HG03097 (cell line): ENCODE measurements around the gene ADNP2.

Experiments
- ATAC-seq: cut with Tn5 transposase; IDR thresholded peaks from one replicate; pipeline ENCODE4 v1.9.1; 2021; ENCODE audit not compliant: unreplicated experiment, low FRiP score

The ADNP2 gene

GRCh38 chr18:80170395-80171053 is 61.5 kb downstream of the ADNP2 start:
- ATAC-seq = no peak

GRCh38 chr18:80171054-80171872 is 62.2 kb downstream of the ADNP2 start:
- no peak for ATAC-seq

- no peak for ATAC-seq
These were observed 63.0 kb downstream of the ADNP2 start for GRCh38 chr18:80172056-80172455.

- no peak for ATAC-seq
These were observed 64.0 kb downstream of the ADNP2 start for GRCh38 chr18:80173060-80173459.

- ATAC-seq = no peak
These were observed 66.6 kb downstream of the ADNP2 start for GRCh38 chr18:80175451-80176204.

GRCh38 chr18:80176334-80177073 is 67.4 kb downstream of the ADNP2 start:
- ATAC-seq = no peak

- ATAC-seq = no peak
These were observed 68.1 kb downstream of the ADNP2 start for GRCh38 chr18:80177128-80177527.

GRCh38 chr18:80178935-80179818 is 70.1 kb downstream of the ADNP2 start:
- ATAC-seq = no peak

- no peak for ATAC-seq
These were observed 70.9 kb downstream of the ADNP2 start for GRCh38 chr18:80179857-80180558.

GRCh38 chr18:80180778-80181564 is 71.9 kb downstream of the ADNP2 start:
- no peak for ATAC-seq

GRCh38 chr18:80181642-80182461 is 72.8 kb downstream of the ADNP2 start:
- no peak for ATAC-seq

GRCh38 chr18:80182855-80183254 is 73.8 kb downstream of the ADNP2 start:
- ATAC-seq = no peak

GRCh38 chr18:80183273-80184050 is 74.4 kb downstream of the ADNP2 start:
- no peak for ATAC-seq

GRCh38 chr18:80184243-80184772 is 75.2 kb downstream of the ADNP2 start:
- no peak for ATAC-seq

GRCh38 chr18:80185545-80185944 is 76.5 kb downstream of the ADNP2 start:
- ATAC-seq = no peak

- ATAC-seq = no peak
These were observed 79.0 kb downstream of the ADNP2 start for GRCh38 chr18:80187956-80188642.
